CD4-positive, alpha-beta T cell treated with Interleukin-12 subunit alpha and Interleukin-12 subunit beta, for 1 hour (primary cell): ENCODE data around the gene NATD1.
"Not testable (repeated sequence)": the region's sequence is repeated elsewhere in the genome, so short reads cannot be mapped to it uniquely, and the experiment has no call there.

Experiments used
- DNase-seq: peaks from one replicate; pipeline ENCODE4 v3.0.0-alpha.2; 2020

The NATD1 gene

GRCh38 chr17:21243516-21244303 lies 9.5 kb downstream of the NATD1 start:
- no peak for DNase-seq

- no peak for DNase-seq
These were observed 10.3 kb downstream of the NATD1 start for GRCh38 chr17:21242780-21243515.

- no peak for DNase-seq
These were observed 11.0 kb downstream of the NATD1 start for GRCh38 chr17:21242026-21242697.

DNA sequence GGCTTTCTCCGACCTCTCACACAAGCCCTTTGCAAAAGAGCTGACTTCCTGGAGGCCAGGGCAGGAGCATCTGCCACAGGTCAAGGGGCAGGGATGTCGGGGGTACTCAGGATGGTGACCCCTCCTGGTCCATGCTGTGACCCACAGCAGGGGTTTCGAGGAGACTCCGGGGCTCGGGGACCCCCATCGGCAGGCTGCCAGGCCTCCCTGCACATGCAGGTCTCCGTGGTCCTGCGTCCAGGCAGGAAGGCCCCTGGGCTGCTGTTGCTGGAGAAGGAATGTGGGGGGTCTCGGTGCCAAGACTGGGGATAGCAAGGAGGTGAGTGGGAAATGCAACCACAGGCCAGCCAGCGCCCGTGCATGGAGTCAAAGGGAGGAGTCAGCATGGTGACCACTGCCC lies 11.6 kb downstream of the NATD1 start:
- no peak for DNase-seq

GRCh38 chr17:21240369-21241055 lies 12.7 kb downstream of the NATD1 start:
- DNase-seq = no peak

DNA sequence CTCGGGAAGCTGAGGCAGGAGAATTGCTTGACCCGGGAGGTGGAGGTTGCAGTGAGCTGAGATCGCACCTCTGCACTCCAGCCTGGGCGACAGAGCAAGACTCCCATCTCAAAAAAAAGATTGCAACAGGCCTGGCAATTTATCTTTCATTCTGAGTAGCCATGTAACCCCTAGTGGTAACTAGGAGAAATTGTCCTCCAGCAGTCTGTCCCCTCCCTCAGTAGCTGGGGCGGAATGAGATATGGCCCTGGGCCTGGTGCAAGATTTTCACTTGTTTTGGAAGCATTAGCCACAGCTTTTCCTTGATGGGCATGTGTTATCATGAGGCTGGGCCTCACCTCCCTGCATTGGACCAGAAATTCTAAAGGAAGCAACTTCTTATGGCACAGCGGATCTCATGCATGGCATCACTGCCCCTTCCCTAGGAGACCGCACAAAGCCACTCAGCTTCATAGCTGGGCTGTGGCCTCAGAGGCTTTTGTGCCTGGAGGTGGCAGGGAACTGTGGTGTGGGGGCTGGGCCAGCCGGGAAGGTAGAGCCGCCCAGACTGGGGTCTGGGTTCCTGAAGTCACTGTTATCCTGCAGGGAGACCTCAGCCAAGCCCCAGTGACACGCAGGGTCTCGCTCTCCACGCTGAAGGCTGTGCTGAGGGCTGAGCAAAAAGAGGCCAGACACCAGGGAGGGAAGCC lies 13.4 kb downstream of the NATD1 start:
- DNase-seq = peak; percentile 7

- DNase-seq = no peak
These were observed 17.3 kb downstream of the NATD1 start for GRCh38 chr17:21235921-21236320.

DNA sequence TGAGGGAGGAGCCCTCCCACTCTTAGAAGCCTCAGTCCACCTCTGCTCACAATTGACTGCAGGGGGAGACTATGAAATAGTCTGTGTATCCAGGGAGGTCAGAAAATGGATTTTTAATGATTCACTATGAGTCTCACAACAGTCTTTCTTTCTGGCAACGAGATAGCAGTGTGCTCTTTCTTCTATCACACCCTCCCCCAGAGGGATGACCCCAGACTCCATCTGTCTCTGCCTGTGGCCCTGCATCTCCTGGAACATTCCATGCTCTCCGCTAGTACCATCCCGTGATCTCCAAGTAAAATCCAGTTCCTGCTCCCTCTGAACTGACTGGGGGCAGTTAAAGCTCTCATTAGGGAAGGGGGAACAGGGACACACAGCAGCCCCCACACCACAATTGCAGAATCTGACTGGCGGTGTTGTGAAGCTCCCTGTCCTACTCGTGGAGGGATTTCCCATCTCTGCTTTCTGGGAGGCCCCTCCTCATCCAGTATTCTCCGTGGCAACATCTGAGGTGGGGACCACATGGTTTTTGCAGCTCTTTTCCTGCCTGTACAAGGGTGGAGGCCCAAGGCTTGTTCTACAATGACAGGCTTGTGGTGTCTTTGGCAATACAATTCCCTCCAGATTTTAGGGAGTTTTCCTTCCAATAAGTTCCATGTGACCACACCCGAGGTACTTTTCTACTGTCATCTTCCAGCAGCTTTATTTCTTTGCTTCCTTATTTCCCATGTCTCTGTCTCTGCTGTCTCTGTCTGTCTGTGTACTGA lies 19.4 kb downstream of the NATD1 start:
- DNase-seq = no peak

GRCh38 chr17:21232033-21232749 lies 21.0 kb downstream of the NATD1 start:
- DNase-seq = no peak

- DNase-seq = no peak
These were observed 21.7 kb downstream of the NATD1 start for GRCh38 chr17:21231533-21231932.

DNA sequence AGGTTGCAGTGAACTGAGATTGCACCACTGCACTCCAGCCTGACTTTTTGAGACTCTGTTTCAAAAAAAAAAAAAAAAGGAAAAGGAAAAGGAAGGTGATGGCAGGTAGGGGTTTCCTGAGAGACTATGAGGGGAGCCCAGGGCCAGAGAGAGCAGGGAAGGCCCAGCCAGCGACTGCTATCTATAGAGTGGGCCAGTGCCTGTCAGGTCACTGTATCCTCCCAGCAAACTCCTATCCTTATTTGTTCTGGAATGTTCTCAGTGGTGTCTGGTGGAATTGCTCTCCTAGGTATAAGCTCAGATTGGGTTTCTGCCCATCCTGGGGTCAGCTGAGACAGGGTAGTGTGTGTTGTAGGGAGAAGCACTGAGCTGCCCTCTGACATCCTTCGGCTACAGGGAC lies 24.4 kb downstream of the NATD1 start:
- DNase-seq = no peak

DNA sequence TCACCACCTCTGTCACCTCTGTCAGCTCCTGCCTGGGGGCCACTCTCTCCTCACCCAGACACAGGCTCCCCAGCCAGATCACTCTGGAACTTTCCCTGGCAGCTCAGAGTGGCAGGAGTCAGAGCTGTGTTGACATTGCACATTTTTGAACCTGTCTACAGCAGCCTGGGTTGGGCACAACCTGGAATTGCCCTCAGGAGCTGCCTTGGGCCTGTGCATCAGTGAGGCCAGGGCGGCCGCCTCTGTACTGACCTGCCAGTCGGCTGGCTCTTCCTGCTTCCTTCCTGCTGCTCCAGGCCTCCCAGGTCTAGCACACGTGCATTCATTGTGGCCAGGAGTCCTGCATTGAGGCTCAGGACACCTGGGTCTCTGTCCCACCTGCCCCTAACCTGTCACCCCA lies 25.1 kb downstream of the NATD1 start:
- no peak for DNase-seq

GRCh38 chr17:21227277-21227676 lies 25.9 kb downstream of the NATD1 start:
- not testable (repeated sequence) for DNase-seq

- DNase-seq = no peak
These were observed 30.1 kb downstream of the NATD1 start for GRCh38 chr17:21223086-21223485.

GRCh38 chr17:21218831-21219380 lies 34.3 kb downstream of the NATD1 start:
- no peak for DNase-seq

GRCh38 chr17:21218101-21218500 lies 35.1 kb downstream of the NATD1 start:
- DNase-seq = no peak

DNA sequence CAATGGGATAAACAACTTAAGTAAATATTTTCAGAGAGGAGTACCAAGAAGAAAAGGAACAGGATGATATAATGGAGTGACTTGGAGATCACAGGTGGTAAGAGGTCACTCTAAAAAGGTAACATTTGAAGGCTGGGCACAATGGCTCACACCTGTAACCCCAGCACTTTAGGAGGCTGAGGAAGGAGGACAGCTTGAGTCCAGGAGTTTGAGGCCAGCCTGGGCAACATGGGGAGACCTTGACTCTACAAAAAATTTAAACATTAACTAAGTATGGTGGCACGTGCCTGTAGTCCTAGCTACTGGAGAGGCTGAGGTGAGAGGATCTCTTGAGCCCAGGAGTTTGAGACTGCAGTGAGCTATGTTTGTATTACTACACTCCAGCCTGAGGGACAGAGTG lies 35.9 kb downstream of the NATD1 start:
- DNase-seq = no peak

DNA sequence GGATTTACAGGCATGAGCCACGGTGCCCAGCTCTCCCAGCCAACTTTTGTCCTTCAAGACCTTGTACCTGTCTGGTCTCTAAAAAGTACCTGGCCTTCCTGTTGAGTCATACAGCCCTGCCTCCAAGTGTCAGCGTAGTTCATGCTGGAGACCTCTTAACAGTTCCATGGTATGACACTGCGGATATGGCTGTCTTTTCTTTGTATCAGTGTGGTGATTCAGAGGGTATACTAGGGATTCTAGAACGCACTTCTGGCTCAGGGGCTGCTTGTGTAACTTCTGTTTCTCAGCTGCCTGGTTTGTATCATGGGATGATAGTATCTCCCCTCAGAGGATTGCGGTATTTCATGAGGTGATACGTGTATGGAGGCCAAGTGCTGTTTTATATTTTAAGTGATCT lies 37.3 kb downstream of the NATD1 start:
- no peak for DNase-seq

GRCh38 chr17:21214777-21215541 lies 38.3 kb downstream of the NATD1 start:
- no peak for DNase-seq
